HG02943 (cell line): Measurements from ENCODE around the gene RRBP1.
A peak's percentile ranks its signal among the peaks of the same experiment; 100 is the strongest.

Experiments
- ATAC-seq: cut with Tn5 transposase; IDR thresholded peaks from one replicate; pipeline ENCODE4 v1.9.1; 2021; ENCODE audit warnings: mild to moderate bottlenecking, low read depth, moderate library complexity; ENCODE audit not compliant: unreplicated experiment

RRBP1 gene

GRCh38 chr20:17684077-17684888, 2.2 kb upstream of the RRBP1 start:
- ATAC-seq: no peak

- no peak for ATAC-seq
Observed at GRCh38 chr20:17683218-17684076, 1.4 kb upstream of the RRBP1 start.

GRCh38 chr20:17682889-17683198, 802 bp upstream of the RRBP1 start:
- no peak for ATAC-seq

- ATAC-seq: peak; percentile 21
Observed at GRCh38 chr20:17681726-17682102, 328 bp downstream of the RRBP1 start.

- peak; percentile 35 for ATAC-seq
Observed at GRCh38 chr20:17680836-17681725, 961 bp downstream of the RRBP1 start.

- ATAC-seq: no peak
Observed at GRCh38 chr20:17679941-17680835, 1.9 kb downstream of the RRBP1 start.

GRCh38 chr20:17678886-17679285, 3.2 kb downstream of the RRBP1 start:
- no peak for ATAC-seq

- no peak for ATAC-seq
Observed at GRCh38 chr20:17678295-17678694, 3.7 kb downstream of the RRBP1 start.

GRCh38 chr20:17676942-17677341, 5.1 kb downstream of the RRBP1 start:
- no peak for ATAC-seq

- no peak for ATAC-seq
Observed at GRCh38 chr20:17676378-17676759, 5.7 kb downstream of the RRBP1 start.

GRCh38 chr20:17675519-17676377, 6.3 kb downstream of the RRBP1 start:
- ATAC-seq: no peak

GRCh38 chr20:17674722-17675518, 7.1 kb downstream of the RRBP1 start:
- ATAC-seq: no peak

GRCh38 chr20:17673084-17673483, 9.0 kb downstream of the RRBP1 start:
- no peak for ATAC-seq

- no peak for ATAC-seq
Observed at GRCh38 chr20:17671565-17671964, 10.5 kb downstream of the RRBP1 start.

- no peak for ATAC-seq
Observed at GRCh38 chr20:17671011-17671410, 11.0 kb downstream of the RRBP1 start.

- no peak for ATAC-seq
Observed at GRCh38 chr20:17669306-17669931, 12.6 kb downstream of the RRBP1 start.

- no peak for ATAC-seq
Observed at GRCh38 chr20:17668432-17668831, 13.6 kb downstream of the RRBP1 start.

GRCh38 chr20:17667445-17667844, 14.6 kb downstream of the RRBP1 start:
- ATAC-seq: no peak
